K562 (cell line): ENCODE measurements around the gene SLBP.

Experiments
- CREB1 ChIP-seq, 2 experiments: sonication (generic) in 1 of 2; formaldehyde crosslinking in 1 of 2; IDR thresholded peaks; 2 replicates each; pipeline versions ENCODE4 v1.6.1 to v1.8.0; 2012 to 2022; ENCODE audit warnings: inconsistent platforms in 1 of 2, mild to moderate bottlenecking in 1 of 2, missing genetic modification reagents in 1 of 2, moderate library complexity in 1 of 2
- CTCF ChIP-seq, 3 experiments: IDR thresholded peaks in 2 of 3; conservative IDR thresholded peaks in 1 of 3; 2 replicates each; pipeline ENCODE4 v1.5.1; 2011 to 2012; ENCODE audit warnings: low read length in 3 of 3, mild to moderate bottlenecking in 3 of 3, control low read depth in 2 of 3, improper control_type of control experiment in 1 of 3, inconsistent platforms in 1 of 3, low read depth in 1 of 3, mixed read lengths in 1 of 3, moderate library complexity in 1 of 3; ENCODE audit not compliant: insufficient read depth in 2 of 3
- ETS1 ChIP-seq: conservative IDR thresholded peaks from 2 replicates; pipeline ENCODE4 v1.6.1; 2011; ENCODE audit warnings: low read depth, mild to moderate bottlenecking, low read length; ENCODE audit not compliant: control insufficient read depth
- JUN ChIP-seq, 2 experiments: sonication (generic) in 1 of 2; formaldehyde crosslinking in 1 of 2; IDR thresholded peaks; 2 replicates each; pipeline versions ENCODE4 v1.6.1 to v1.8.0; 2012 to 2022; ENCODE audit warnings: borderline replicate concordance in 2 of 2, mild to moderate bottlenecking in 2 of 2, improper control_type of control experiment in 1 of 2, low read depth in 1 of 2, low read length in 1 of 2, missing genetic modification reagents in 1 of 2
- KLF13 ChIP-seq: fragments of 450-650 bp; IDR thresholded peaks from 2 replicates; pipeline ENCODE4 v1.6.1; 2016; ENCODE audit warnings: missing genetic modification characterization, low read depth, mild to moderate bottlenecking, missing compliant biosample characterization, moderate library complexity, borderline replicate concordance
- POLR2A ChIP-seq: fragments of 450-650 bp; conservative IDR thresholded peaks from 2 replicates; pipeline ENCODE4 v1.6.1; 2016
- POLR2AphosphoS5 ChIP-seq: IDR thresholded peaks from 2 replicates; pipeline ENCODE4 v1.6.1; 2011; ENCODE audit warnings: mild to moderate bottlenecking, low read depth, low read length, moderate library complexity; ENCODE audit not compliant: control insufficient read depth, insufficient read depth
- REST ChIP-seq, 2 experiments: fragments of 450-650 bp; formaldehyde crosslinking in 1 of 2; IDR thresholded peaks; 2 replicates each; pipeline versions ENCODE4 v1.4.0 to v1.6.1; 2014 to 2020; ENCODE audit warnings: mild to moderate bottlenecking in 2 of 2, borderline replicate concordance in 1 of 2, low read depth in 1 of 2
- RFX5 ChIP-seq: IDR thresholded peaks from 2 replicates; pipeline ENCODE4 v1.6.1; 2011; ENCODE audit warnings: low read depth, mild to moderate bottlenecking, improper control_type of control experiment, low read length
- ZNF133 ChIP-seq: fragments of 250-450 bp; sonication (Bioruptor Pico); IDR thresholded peaks from 2 replicates; pipeline ENCODE4 v1.4.0; 2020; ENCODE audit warnings: mild to moderate bottlenecking

- no peak for TF ChIP-seq POLR2A
- no peak for TF ChIP-seq POLR2AphosphoS5
- TF ChIP-seq KLF13 = no peak
- no peak for TF ChIP-seq ETS1
- no peak for TF ChIP-seq RFX5
- peak; percentile 58; the same call in 1 of the 2 replicates for TF ChIP-seq REST (IDR thresholded peaks at IDR 0.05; ENCODE audit: borderline replicate concordance)
- TF ChIP-seq REST (CRISPR knock-in tag; IDR thresholded peaks at IDR 0.05; ENCODE audit: low read depth) = no peak
- TF ChIP-seq JUN (IDR thresholded peaks at IDR 0.05; ENCODE audit: borderline replicate concordance, low read depth, low read length) = no peak
- no peak for TF ChIP-seq JUN (CRISPR knock-in tag; IDR thresholded peaks at IDR 0.05; ENCODE audit: borderline replicate concordance)
- TF ChIP-seq CTCF (IDR thresholded peaks at IDR 0.05 in 2 of 3, conservative IDR thresholded peaks at IDR 0.05 in 1 of 3; ENCODE audit: insufficient read depth in 2 of 3, low read depth in 1 of 3, low read length in 3 of 3) = peak; percentile 80 to 99 (median 92)
- no peak for TF ChIP-seq ZNF133
- no peak for TF ChIP-seq CREB1 (IDR thresholded peaks at IDR 0.05)
- TF ChIP-seq CREB1 (CRISPR knock-in tag; IDR thresholded peaks at IDR 0.05) = no peak
Measured at GRCh38 chr4:1726146-1726934, 14.2 kb upstream of the SLBP start.
